ENCODE results near the gene SORCS2.

SORCS2 gene

DNA sequence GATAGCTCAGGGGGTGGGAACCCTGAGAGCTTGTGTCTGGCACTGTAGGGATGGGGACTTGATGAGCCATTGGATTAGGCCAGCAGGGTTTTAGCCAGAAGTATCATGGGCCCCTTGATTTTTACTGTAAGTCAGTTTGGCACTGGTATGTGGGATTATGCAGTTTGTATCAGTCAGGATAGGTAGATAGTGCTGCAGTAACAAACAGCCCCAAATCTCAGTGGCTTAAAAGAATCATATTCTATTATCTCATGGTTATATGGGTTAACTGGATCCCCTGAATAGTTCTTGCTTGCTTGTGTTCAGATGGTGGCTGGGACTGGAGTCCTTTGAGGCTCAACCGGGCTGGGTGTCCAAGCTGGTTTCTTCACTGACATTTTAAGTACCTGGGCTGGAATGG, 56.5 kb downstream of the SORCS2 start:
- no peak for DNase-seq

- DNase-seq = no peak
Measured at GRCh38 chr4:7251321-7251720, 59.0 kb downstream of the SORCS2 start.

GRCh38 chr4:7252051-7252450, 59.7 kb downstream of the SORCS2 start:
- DNase-seq = no peak

- DNase-seq = no peak
Measured at GRCh38 chr4:7252510-7253340, 60.4 kb downstream of the SORCS2 start.

DNA sequence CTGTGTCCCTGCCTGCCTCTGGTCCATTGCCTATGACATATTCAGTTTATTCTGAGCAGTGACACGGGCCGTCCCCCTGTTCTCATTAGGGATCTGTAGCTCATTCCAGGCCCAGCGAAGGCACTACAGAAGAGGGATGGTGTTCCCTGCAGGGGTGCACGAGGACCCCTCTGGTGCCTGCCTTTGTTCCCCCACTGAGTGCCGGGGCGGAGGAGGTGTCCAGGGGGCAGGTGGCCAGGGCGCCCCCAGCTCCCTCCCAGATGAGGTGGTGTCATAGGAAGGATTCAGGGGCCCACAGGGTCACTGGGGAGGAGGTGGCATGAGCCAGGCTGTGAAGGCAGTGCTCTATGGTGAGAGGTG, 61.0 kb downstream of the SORCS2 start:
- no peak for DNase-seq

GRCh38 chr4:7253837-7254236, 61.5 kb downstream of the SORCS2 start:
- DNase-seq = no peak

DNA sequence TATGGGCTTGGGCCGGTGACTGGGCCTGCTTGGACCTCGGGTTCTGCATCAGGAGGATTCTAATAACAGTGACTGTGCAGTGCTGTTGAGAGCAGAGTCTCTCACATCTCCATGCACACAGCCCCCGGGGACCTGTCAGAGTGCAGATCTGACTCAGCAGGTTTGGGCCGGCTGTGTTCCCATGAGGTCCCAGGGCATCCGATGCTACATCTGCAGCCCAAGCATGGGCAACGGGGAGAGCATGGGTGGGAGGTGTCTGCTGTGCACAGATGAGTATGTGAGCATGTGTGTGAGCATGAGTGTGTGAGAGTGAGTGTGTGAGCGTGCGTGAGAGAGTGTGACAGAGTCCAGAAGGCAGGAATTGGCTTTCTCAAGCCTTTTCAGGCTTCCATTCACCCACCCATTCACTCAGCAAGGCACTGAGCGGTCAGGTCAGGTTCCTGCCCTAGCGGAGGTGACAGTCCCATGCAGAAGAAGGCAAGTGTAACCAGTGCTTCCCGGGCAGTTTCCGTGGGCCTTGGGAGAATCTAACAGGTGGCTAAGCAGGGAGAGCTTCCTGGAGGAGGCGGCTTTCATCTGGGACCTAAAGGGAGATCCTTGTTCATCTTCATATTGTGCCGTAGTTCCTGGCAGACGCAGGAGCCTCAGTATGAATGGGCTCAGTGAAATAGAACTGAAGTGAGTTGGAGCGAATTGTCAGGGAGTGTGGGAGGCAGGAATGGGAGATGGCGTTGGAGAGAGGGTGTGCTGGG, 62.6 kb downstream of the SORCS2 start:
- no peak for DNase-seq

DNA sequence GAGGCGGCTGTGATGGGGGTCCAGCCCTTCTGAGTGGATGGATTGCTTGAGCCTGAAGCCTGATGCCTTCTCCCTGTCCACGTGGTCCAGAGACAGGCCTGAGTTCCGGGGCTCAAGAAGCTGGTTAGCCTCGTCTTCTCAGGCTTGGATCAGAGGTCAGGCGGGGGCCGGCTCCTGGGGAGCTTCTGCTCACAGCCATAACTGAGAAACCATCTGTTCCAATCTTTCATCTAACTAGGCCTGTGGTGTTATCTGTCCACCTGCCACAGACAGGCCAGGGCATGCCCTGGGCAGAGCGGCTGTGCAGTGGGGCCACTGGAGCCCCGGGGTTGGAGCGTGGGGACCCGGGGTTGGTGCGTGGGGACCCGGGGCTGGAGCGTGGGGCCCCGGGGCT, 63.1 kb downstream of the SORCS2 start:
- DNase-seq = no peak

DNA sequence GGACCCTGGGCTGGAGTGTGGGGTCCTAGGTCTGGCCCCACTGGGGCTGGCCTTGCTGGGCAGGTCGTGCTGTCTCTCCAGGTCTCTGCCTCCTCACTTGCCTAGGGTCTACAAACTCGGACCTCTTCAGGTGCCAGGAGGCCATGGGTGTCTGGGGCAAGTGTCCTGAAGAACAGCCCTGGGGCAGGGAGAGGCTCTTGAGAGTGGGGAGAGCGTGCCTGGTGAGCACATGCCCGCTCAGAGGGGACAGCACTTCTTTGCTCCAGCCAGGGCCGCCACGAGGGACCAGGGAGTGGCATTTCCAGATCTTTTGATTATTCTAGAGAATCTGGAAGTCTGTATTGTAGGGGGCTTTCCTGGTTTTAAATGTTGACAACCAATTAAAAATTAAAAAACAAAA, 63.7 kb downstream of the SORCS2 start:
- DNase-seq = no peak

DNA sequence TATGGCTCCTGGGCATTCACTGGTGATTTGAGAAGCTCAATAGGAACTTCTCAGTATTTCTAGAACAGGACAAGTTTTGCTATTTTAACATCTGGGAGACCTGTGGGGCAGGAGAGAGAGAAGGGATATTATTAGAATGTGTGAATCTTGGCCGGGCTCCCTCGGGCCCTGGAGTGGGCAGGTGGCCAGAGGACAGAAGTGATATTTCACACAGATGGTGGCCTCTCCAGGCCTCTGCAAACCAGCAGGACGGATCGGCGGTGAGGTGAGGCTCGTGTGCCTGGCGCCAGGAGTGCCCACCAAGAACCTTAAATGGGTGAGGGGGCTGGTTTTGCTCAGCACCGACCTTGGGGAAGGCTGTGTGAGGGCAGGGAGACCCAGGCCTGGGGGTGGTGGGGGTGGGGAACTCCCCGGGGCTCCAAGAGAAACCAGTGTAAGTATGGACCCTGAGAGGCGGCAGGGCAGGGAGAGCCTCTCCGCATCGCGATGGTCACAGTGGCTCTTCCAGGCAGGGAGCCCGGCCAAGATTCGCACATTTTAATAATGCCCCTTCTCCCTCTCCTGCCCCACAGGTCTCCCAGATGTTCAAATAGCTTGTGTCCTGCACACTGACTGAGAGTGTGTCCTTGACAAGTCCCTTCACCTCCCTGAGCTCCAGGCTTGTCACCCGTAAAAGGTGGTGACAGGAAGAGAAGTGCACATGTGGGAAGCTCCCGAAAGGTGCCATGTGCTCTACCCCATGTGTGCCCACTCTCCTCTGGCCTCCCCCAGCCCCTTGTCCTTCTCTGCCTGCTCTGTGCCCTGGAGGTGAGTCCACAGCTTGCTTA, 64.9 kb downstream of the SORCS2 start:
- DNase-seq = no peak

- no peak for DNase-seq
Measured at GRCh38 chr4:7259039-7259438, 66.7 kb downstream of the SORCS2 start.

DNA sequence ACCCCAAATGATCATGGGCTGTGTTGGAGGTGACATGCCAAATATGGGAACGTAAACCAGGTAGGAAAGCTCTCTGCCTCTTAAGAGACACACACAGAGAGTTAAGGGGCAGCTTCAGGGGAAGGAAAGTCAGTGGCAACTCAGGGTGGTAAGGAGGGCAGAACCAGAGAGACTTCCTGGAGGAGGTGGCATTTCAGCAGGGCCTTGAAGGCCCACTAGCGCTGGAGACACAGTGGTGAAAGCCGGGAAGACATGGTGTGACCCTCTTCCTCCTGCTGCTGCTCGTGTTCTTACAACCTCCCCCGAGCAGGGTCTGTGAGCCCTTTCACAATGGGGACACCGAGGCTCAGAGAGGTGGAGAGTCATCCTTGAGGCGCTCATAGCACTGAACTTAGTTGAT, 68.2 kb downstream of the SORCS2 start:
- no peak for DNase-seq

- DNase-seq = no peak
Measured at GRCh38 chr4:7261087-7261486, 68.7 kb downstream of the SORCS2 start.

- DNase-seq = no peak
Measured at GRCh38 chr4:7261536-7261935, 69.2 kb downstream of the SORCS2 start.

DNA sequence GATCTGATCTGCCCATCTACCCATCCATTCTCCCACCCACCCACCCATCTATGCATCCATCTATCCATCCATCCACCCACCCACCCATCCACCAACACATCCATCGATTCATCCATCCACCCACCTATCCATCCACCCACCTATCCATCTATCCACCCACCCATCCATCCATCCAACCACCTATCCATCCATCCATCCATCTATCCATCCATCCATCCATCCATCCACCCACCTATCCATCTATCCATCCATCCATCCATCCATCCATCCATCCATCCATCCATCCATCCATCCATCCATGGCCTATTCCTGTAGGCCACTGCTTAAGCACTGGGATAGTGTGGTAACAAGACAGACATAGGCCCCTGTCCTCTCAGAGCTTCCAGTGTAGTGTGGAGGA, 69.8 kb downstream of the SORCS2 start:
- DNase-seq = no peak

- DNase-seq = no peak
Measured at GRCh38 chr4:7263166-7263565, 70.8 kb downstream of the SORCS2 start.

DNA sequence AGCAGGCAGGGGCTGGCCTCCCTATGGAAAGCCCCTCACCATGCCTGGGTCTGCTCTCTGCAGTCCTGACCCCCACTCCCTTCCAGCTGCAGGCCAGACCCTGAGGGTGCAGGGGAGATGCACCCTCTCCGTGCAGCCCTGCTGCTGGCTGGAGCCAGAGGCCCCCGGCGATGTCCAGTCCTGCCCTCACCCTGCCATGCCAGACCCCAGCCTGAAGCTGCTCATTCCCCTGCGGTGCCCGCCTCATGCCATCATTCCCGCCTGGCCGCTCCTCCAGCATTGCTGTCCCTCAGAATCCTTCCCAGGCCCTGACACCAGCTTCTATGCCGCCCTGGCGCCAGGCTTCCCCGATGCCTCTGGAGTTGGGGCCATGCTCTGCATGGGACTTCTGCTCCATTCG, 72.4 kb downstream of the SORCS2 start:
- DNase-seq = no peak

GRCh38 chr4:7266525-7267292, 74.4 kb downstream of the SORCS2 start:
- DNase-seq = no peak

DNA sequence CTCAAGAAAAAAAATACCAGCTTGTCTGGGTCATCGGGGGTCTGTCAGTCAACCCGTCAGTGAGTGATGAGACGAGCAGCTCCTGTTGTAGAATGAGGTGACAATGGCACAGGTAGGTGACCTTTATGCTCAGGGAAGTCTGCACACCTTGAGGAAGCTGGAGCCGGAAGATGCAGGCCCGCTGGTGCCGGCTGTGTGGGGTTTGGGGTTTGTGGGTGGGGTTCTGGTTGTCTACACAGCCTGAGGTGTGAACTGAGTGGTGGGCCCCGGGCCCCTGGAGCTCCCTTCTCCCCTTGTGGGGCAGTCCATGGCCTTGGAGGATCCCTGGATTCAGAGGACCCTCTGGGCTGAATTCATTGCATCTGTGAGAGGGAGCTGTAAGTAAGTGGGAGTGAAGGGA, 75.5 kb downstream of the SORCS2 start:
- DNase-seq = no peak

GRCh38 chr4:7268941-7269340, 76.6 kb downstream of the SORCS2 start:
- DNase-seq = no peak

- DNase-seq = no peak
Measured at GRCh38 chr4:7270121-7270520, 77.8 kb downstream of the SORCS2 start.

DNA sequence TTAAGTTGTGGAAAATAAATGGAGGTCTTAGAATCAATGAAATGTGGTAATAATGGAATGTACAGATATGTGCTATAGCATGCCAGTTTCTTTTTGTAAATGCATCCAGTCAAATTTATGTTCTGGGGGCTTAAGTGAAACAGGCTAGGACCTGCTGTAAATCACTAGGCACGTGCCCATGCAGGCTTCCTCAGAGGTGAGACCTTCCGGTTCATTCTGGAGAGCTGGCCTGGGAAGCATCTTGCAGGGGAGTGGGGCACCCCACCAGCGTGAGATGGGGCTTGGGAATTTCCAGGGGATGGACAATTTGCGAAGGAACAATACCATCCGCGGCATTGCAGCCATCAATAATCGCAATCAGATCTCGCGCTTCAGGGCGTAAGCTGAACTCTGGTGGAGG, 80.1 kb downstream of the SORCS2 start:
- no peak for DNase-seq

DNA sequence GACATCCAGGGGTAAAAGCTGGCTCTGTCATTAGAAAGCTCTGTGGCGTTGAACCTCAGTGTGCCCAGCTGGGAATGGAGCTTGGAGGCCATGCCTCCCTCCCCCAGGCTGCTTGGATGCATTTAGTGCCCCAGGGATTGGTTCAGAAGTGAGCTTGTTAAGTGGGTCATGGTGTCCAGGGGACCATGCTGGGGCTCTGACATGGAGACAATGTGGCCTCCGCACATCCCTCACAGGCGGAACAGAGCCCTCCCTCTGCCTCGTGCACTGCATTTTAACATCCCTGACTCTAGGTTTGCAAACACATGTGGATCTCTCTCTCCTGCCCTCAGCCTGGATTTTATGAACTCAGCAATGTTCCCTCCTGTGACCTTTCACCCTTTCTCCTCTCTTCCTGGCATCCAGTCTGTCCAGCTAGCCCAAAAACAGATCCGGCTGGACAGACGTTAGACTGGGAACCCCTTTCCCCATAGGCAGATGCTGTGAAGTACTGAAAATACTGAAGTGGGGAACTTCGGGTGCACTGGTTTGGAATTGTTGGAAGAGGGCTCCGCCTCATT, 81.5 kb downstream of the SORCS2 start:
- no peak for DNase-seq

All from activated CD4-positive, alpha-beta T cell treated with anti-CD3 and anti-CD28 coated beads for 4 hours (primary cell).